Hepatocyte (in vitro differentiated cells): ENCODE measurements around the gene RBM33. TPM values are rescaled to one million over a fixed set of nuclear protein-coding genes. Genes with fewer than 3 reads are reported as not detected.

Experiments
- DNase-seq: peaks from one replicate; pipeline ENCODE4 v3.0.0-alpha.2; 2016; ENCODE audit warnings: low spot score
- H2AFZ ChIP-seq: fragments of 200-600 bp; sonication (generic); 2 replicates; pipeline ENCODE4 v1.6.0; 2016; ENCODE audit warnings: antibody characterized with exemption, mild to moderate bottlenecking
- H3K27ac ChIP-seq: fragments of 200-600 bp; sonication (generic); 2 replicates; pipeline ENCODE4 v1.5.1; 2016; ENCODE audit warnings: mild to moderate bottlenecking
- H3K27me3 ChIP-seq: fragments of 200-600 bp; sonication (generic); 2 replicates; pipeline ENCODE4 v1.6.1; 2016
- H3K36me3 ChIP-seq: fragments of 200-600 bp; sonication (generic); replicated peaks from 2 replicates; pipeline ENCODE4 v1.5.1; 2016; ENCODE audit warnings: low read depth; ENCODE audit not compliant: insufficient read depth
- H3K4me1 ChIP-seq: fragments of 200-600 bp; sonication (generic); 2 replicates; pipeline ENCODE4 v1.5.1; 2016; ENCODE audit warnings: mild to moderate bottlenecking, moderate library complexity; ENCODE audit not compliant: insufficient read depth
- H3K4me2 ChIP-seq: fragments of 200-600 bp; sonication (generic); 2 replicates; pipeline ENCODE4 v1.6.0; 2016
- H3K4me3 ChIP-seq: fragments of 200-600 bp; sonication (generic); 2 replicates; pipeline ENCODE4 v1.5.1; 2016; ENCODE audit warnings: mild to moderate bottlenecking
- H3K79me2 ChIP-seq: fragments of 200-600 bp; sonication (generic); 2 replicates; pipeline ENCODE4 v1.6.0; 2017; ENCODE audit warnings: mild to moderate bottlenecking
- H3K9me2 ChIP-seq: fragments of 200-600 bp; sonication (generic); replicated peaks from 2 replicates; pipeline ENCODE4 v1.6.0; 2017; ENCODE audit warnings: mild to moderate bottlenecking; ENCODE audit not compliant: insufficient read depth
- H3K9me3 ChIP-seq: fragments of 200-600 bp; sonication (generic); 2 replicates; pipeline ENCODE4 v1.5.1; 2016; ENCODE audit warnings: low read depth, mild to moderate bottlenecking
- H4K20me1 ChIP-seq: fragments of 200-600 bp; sonication (generic); 2 replicates; pipeline ENCODE4 v1.6.0; 2016; ENCODE audit warnings: mild to moderate bottlenecking; ENCODE audit not compliant: insufficient read depth, poor library complexity, severe bottlenecking
- EZH2 ChIP-seq: fragments of 200-600 bp; sonication (generic); IDR thresholded peaks from 2 replicates; pipeline ENCODE4 v1.6.1; 2016; ENCODE audit warnings: antibody characterized with exemption, mild to moderate bottlenecking, borderline replicate concordance
- EZH2phosphoT487 ChIP-seq: fragments of 200-600 bp; sonication (generic); IDR thresholded peaks from one replicate; pipeline ENCODE4 v1.6.1; 2018; ENCODE audit warnings: antibody characterized with exemption, mild to moderate bottlenecking, low read depth, moderate library complexity; ENCODE audit not compliant: unreplicated experiment, severe bottlenecking
- WGBS: methylation state at CpG from one replicate; pipeline ENCODE4 v1.1.6; 2016; ENCODE audit warnings: low lambda C conversion rate; ENCODE audit errors: missing lambda C conversion rate; 5-methylcytosine and 5-hydroxymethylcytosine counted together
- polyA plus RNA-seq: library from polyadenylated mRNA; unstranded; fragments of >200 nt; fragmentation: Nextera tagmentation; extraction: Ambion mirVana; gene quantifications from 2 replicates; pipeline ENCODE4 v1.2.1, GENCODE V29; 2016
- total RNA-seq: library from RNA; depleted of rRNA; stranded (reverse); fragments of >200 nt; gene quantifications from 2 replicates; pipeline ENCODE4 v1.2.3, GENCODE V29; 2014
- TF ChIP-seq, protein P1 (sequence below): fragments of 200-600 bp; sonication (generic); IDR thresholded peaks from 2 replicates; pipeline ENCODE4 v1.5.1; 2016; ENCODE audit warnings: antibody characterized with exemption, mild to moderate bottlenecking; ENCODE audit not compliant: poor library complexity

The RBM33 gene
- total and polyA plus RNA-seq, 2 experiments from 2014 or later: 24.8 to 40.8 TPM

DNA sequence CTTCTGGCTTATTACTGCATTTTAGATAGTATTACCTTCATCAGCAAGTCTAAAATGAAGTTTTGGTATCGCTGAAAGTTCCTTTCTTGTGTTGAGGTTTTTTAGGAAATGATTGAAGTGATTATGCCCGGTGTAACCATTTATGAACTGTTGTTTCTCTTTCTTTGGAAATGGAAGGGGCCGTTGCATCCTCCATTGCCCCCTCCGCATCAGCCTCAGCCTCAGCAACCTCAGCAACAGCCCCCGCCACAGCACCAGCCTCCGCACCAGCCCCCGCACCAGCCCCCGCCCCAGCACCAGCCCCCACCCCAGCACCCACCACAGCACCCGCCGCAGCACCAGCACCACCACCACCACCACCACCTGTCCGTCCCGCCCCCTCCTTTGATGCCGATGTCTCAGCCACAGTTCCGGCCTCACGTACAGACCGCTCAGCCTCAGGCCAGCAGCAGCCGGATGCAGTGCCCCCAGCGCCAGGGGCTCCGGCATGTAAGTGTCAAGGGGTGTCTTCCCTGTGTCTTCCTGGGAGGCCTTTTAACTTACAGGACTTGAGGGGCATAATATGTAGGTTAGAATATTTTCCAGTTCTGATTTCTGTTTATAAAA lies 95.2 kb downstream of the RBM33 start:
- Histone ChIP-seq H3K9me3 (no peaks in the 10 kb centered on the region), H4K20me1 (peaks cover 12% of the 10 kb centered on the region), H3K27ac (no peak overlapping the region), H3K79me2 (peaks cover 20% of the 10 kb centered on the region), H3K4me2 (no peak overlapping the region), H3K36me3 (no peaks in the 10 kb centered on the region), H3K27me3 (no peaks in the 10 kb centered on the region), H3K9me2 (no peaks in the 10 kb centered on the region), H3K4me3 (no peak overlapping the region), H3K4me1 (no peaks in the 10 kb centered on the region), H2AFZ (no peak overlapping the region)
- DNase-seq: no peak
- TF ChIP-seq EZH2phosphoT487 (no peak), EZH2 (no peak)
- TF ChIP-seq, protein P1, sequence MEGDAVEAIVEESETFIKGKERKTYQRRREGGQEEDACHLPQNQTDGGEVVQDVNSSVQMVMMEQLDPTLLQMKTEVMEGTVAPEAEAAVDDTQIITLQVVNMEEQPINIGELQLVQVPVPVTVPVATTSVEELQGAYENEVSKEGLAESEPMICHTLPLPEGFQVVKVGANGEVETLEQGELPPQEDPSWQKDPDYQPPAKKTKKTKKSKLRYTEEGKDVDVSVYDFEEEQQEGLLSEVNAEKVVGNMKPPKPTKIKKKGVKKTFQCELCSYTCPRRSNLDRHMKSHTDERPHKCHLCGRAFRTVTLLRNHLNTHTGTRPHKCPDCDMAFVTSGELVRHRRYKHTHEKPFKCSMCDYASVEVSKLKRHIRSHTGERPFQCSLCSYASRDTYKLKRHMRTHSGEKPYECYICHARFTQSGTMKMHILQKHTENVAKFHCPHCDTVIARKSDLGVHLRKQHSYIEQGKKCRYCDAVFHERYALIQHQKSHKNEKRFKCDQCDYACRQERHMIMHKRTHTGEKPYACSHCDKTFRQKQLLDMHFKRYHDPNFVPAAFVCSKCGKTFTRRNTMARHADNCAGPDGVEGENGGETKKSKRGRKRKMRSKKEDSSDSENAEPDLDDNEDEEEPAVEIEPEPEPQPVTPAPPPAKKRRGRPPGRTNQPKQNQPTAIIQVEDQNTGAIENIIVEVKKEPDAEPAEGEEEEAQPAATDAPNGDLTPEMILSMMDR: no peak
- 98% methylated on average over 16 of the region's 19 CpGs for WGBS

DNA sequence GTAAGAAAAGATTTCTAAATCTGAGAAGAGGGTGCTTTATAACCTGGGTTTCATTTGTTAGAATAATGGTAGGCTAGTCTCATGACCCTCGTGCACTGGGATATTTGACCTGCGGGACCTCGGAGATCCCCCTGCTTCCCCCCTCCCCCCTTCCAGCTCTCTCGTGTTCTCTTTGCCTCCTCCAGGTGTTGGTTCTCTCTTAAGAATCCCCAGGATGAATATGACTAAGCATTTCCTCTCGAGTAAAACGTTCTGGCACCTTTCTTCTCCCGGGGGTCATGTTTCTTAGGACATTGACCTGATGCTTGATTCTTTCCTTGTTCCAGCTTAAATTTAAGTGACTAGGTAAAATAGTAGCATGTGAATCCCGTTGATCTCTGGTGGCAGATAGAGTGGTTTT lies 96.6 kb downstream of the RBM33 start:
- no peaks in the 10 kb centered on the region for H3K9me2 ChIP-seq
- no peak for DNase-seq
- no peaks in the 10 kb centered on the region for H3K36me3 ChIP-seq
- no peak overlapping the region for H2AFZ ChIP-seq
- H3K27me3 ChIP-seq: no peaks in the 10 kb centered on the region
- no peak overlapping the region for H3K4me2 ChIP-seq
- no peak overlapping the region for H3K4me3 ChIP-seq
- no peaks in the 10 kb centered on the region for H3K4me1 ChIP-seq
- 81% methylated on average over 8 of the region's 8 CpGs for WGBS
- peaks cover 31% of the 10 kb centered on the region for H3K79me2 ChIP-seq
- H3K27ac ChIP-seq: no peak overlapping the region
- TF ChIP-seq, protein P1: no peak
- TF ChIP-seq EZH2phosphoT487 (no peak), EZH2 (no peak)
- no peaks in the 10 kb centered on the region for H3K9me3 ChIP-seq
- H4K20me1 ChIP-seq: peaks cover 14% of the 10 kb centered on the region

DNA sequence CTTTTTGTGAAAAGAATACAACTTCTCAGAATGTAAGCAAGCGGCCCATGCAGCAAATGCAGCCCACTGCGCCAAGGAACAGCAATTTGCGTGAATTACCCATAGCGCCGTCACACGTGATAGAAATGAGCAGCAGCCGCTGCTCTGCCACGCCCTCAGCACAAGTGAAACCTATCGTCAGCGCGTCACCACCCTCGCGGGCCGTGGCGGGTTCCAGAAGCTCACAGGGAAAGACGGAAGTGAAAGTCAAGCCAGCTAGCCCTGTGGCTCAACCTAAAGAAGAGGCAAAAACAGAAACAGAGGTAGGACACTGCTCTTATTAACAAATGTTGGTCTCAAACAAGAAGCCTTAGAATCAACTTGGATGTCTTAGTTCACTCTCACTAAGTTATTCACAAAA lies 97.3 kb downstream of the RBM33 start:
- H3K27me3 ChIP-seq: no peaks in the 10 kb centered on the region
- H3K36me3 ChIP-seq: no peaks in the 10 kb centered on the region
- 99% methylated on average over 16 of the region's 16 CpGs for WGBS
- H3K4me2 ChIP-seq: no peak overlapping the region
- peaks cover 19% of the 10 kb centered on the region for H4K20me1 ChIP-seq
- no peak overlapping the region for H3K4me3 ChIP-seq
- no peaks in the 10 kb centered on the region for H3K9me3 ChIP-seq
- no peak overlapping the region for H2AFZ ChIP-seq
- no peaks in the 10 kb centered on the region for H3K9me2 ChIP-seq
- H3K79me2 ChIP-seq: peaks cover 32% of the 10 kb centered on the region
- TF ChIP-seq EZH2 (no peak), EZH2phosphoT487 (no peak)
- TF ChIP-seq, protein P1: no peak
- DNase-seq: no peak
- H3K4me1 ChIP-seq: no peaks in the 10 kb centered on the region
- H3K27ac ChIP-seq: no peak overlapping the region

DNA sequence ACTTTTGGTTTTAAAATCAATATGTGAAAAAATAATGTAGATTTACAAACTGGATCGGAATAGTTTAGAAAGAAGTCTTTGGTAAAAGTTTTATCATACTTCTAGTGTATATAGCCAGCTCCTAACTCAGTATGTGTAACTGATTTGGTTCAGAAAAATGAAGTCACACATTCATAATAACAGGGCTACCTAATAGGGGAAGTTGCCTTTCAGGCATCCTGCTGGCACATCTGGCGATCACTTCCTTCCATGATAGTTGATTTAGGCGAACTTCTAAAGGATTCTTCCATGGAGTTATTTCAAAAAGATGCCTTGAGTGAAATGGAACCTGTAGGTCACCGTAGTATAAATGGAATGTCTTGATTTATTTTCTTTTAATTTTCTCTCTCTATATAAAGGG lies 98.7 kb downstream of the RBM33 start:
- 97% methylated on average over 4 of the region's 4 CpGs for WGBS
- no peak overlapping the region for H3K27ac ChIP-seq
- H3K9me3 ChIP-seq: no peaks in the 10 kb centered on the region
- no peak overlapping the region for H3K4me2 ChIP-seq
- TF ChIP-seq EZH2 (no peak), EZH2phosphoT487 (no peak)
- TF ChIP-seq, protein P1: no peak
- H3K36me3 ChIP-seq: no peaks in the 10 kb centered on the region
- no peak overlapping the region for H3K4me3 ChIP-seq
- no peaks in the 10 kb centered on the region for H3K27me3 ChIP-seq
- no peak for DNase-seq
- H3K4me1 ChIP-seq: no peaks in the 10 kb centered on the region
- H3K9me2 ChIP-seq: no peaks in the 10 kb centered on the region
- peaks cover 46% of the 10 kb centered on the region for H3K79me2 ChIP-seq
- peaks cover 33% of the 10 kb centered on the region for H4K20me1 ChIP-seq
- H2AFZ ChIP-seq: no peak overlapping the region
